Dendritic cell treated with granulocyte-macrophage colony-stimulating factor and Interleukin-4, amounts not matched to agents 40 ng/mL and 50 ng/mL, for 4 days (primary cell): Measurements from ENCODE around the gene UGT1A9.
"Not testable (repeated sequence)": the region's sequence is repeated elsewhere in the genome, so short reads cannot be mapped to it uniquely, and the experiment has no call there.

Experiments
- H3K27ac Mint-ChIP-seq: one replicate; pipeline ENCODE4 v1.8.0; 2022; ENCODE audit warnings: mild to moderate bottlenecking, mixed read lengths
- H3K27me3 Mint-ChIP-seq: one replicate; pipeline ENCODE4 v1.8.0; 2022; ENCODE audit warnings: mild to moderate bottlenecking, mixed read lengths
- H3K36me3 Mint-ChIP-seq: one replicate; pipeline ENCODE4 v1.8.0; 2022; ENCODE audit warnings: low read depth, mixed read lengths
- H3K4me1 Mint-ChIP-seq: one replicate; pipeline ENCODE4 v1.8.0; 2022; ENCODE audit warnings: low read depth, mixed read lengths
- H3K4me3 Mint-ChIP-seq: one replicate; pipeline ENCODE4 v1.8.0; 2022; ENCODE audit warnings: mild to moderate bottlenecking, moderate library complexity, mixed read lengths
- H3K9me3 Mint-ChIP-seq: one replicate; pipeline ENCODE4 v1.8.0; 2022; ENCODE audit warnings: mixed read lengths
- intact Hi-C: fragments of 100-400 bp; cut with micrococcal nuclease; formaldehyde crosslinking; loops from one replicate; pipeline ENCODE4 v1.15.0; 2022

The UGT1A9 gene

GRCh38 chr2:233708942-233709341 is 37.2 kb downstream of the UGT1A9 start:
- Mint-ChIP-seq H3K27ac (no peak overlapping the region), H3K27me3 (peaks cover 5% of the 10 kb centered on the region), H3K4me1 (no peaks in the 10 kb centered on the region), H3K4me3 (no peak overlapping the region), H3K36me3 (no peaks in the 10 kb centered on the region), H3K9me3 (no peaks in the 10 kb centered on the region)
- intact Hi-C loops: no loop called here

- Mint-ChIP-seq H3K4me1 (no peaks in the 10 kb centered on the region), H3K27me3 (peaks cover 5% of the 10 kb centered on the region), H3K36me3 (no peaks in the 10 kb centered on the region), H3K27ac (no peak overlapping the region), H3K4me3 (no peak overlapping the region), H3K9me3 (no peaks in the 10 kb centered on the region)
- intact Hi-C loops: no loop called here
Measured at GRCh38 chr2:233711312-233712008, 39.8 kb downstream of the UGT1A9 start.

GRCh38 chr2:233712611-233713261 is 41.0 kb downstream of the UGT1A9 start, which contains the start of gene UGT1A5:
Gene UGT1A5, plus strand, starts transcription at chr2:233712907. Its CDS starts 85 bp downstream, at chr2:233712992.
- Mint-ChIP-seq H3K36me3 (no peaks in the 10 kb centered on the region), H3K4me3 (no peak within 1 kb of the TSS), H3K4me1 (no peaks in the 10 kb centered on the region), H3K27ac (no peak within 1 kb of the TSS), H3K27me3 (peaks cover 4% of the 10 kb centered on the region), H3K9me3 (no peaks in the 10 kb centered on the region)
- intact Hi-C loops: no loop called here

- H3K4me3 Mint-ChIP-seq: no peak overlapping the region
- H3K27ac Mint-ChIP-seq: no peak overlapping the region
Measured at GRCh38 chr2:233713262-233713615, 41.5 kb downstream of the UGT1A9 start.

GRCh38 chr2:233714121-233714520 is 42.4 kb downstream of the UGT1A9 start:
- Mint-ChIP-seq H3K36me3 (no peaks in the 10 kb centered on the region), H3K4me1 (no peaks in the 10 kb centered on the region), H3K4me3 (no peak overlapping the region), H3K9me3 (no peaks in the 10 kb centered on the region), H3K27ac (no peak overlapping the region), H3K27me3 (peaks cover 5% of the 10 kb centered on the region)
- intact Hi-C loops: no loop called here

More at GRCh38 chr2:233713262-233713615, 41.5 kb downstream of the UGT1A9 start:
- intact Hi-C loops: no loop called here
- no peaks in the 10 kb centered on the region for H3K36me3 Mint-ChIP-seq
- H3K27me3 Mint-ChIP-seq: peaks cover 4% of the 10 kb centered on the region
- H3K4me1 Mint-ChIP-seq: no peaks in the 10 kb centered on the region
- no peaks in the 10 kb centered on the region for H3K9me3 Mint-ChIP-seq

GRCh38 chr2:233718552-233718951 is 46.9 kb downstream of the UGT1A9 start, which contains the start of gene UGT1A4:
Gene UGT1A4, plus strand, starts transcription at chr2:233718736. Its CDS starts 85 bp downstream, at chr2:233718821.
- Mint-ChIP-seq H3K9me3 (no peaks in the 10 kb centered on the region), H3K27me3 (peaks cover 5% of the 10 kb centered on the region), H3K4me1 (no peaks in the 10 kb centered on the region), H3K4me3 (no peak within 1 kb of the TSS), H3K36me3 (no peaks in the 10 kb centered on the region), H3K27ac (no peak within 1 kb of the TSS)
- intact Hi-C loops: no loop called here

- Mint-ChIP-seq H3K4me1 (no peaks in the 10 kb centered on the region), H3K27me3 (peaks cover 3% of the 10 kb centered on the region), H3K27ac (no peak within 1 kb of the TSS), H3K9me3 (no peaks in the 10 kb centered on the region), H3K36me3 (no peaks in the 10 kb centered on the region), H3K4me3 (no peak within 1 kb of the TSS)
- intact Hi-C loops: no loop called here
Measured at GRCh38 chr2:233728723-233729301, 57.1 kb downstream of the UGT1A9 start, which contains the start of gene UGT1A3. Gene UGT1A3, plus strand, starts transcription at chr2:233729042. Its CDS starts 85 bp downstream, at chr2:233729127.

- H3K27ac Mint-ChIP-seq, H3K36me3 Mint-ChIP-seq, intact Hi-C loops, H3K4me1 Mint-ChIP-seq, H3K9me3 Mint-ChIP-seq, H3K27me3 Mint-ChIP-seq, H3K4me3 Mint-ChIP-seq: not testable (repeated sequence)
Measured at GRCh38 chr2:233736868-233737653, 65.4 kb downstream of the UGT1A9 start.

GRCh38 chr2:233740870-233741269 is 69.2 kb downstream of the UGT1A9 start:
- Mint-ChIP-seq H3K4me3 (no peak overlapping the region), H3K27ac (no peak overlapping the region), H3K4me1 (no peaks in the 10 kb centered on the region), H3K9me3 (no peaks in the 10 kb centered on the region), H3K36me3 (no peaks in the 10 kb centered on the region), H3K27me3 (peaks cover 2% of the 10 kb centered on the region)
- intact Hi-C loops: no loop called here

GRCh38 chr2:233743464-233744259 is 72.0 kb downstream of the UGT1A9 start:
- H3K9me3 Mint-ChIP-seq: no peaks in the 10 kb centered on the region
- peaks cover 6% of the 10 kb centered on the region for H3K27me3 Mint-ChIP-seq

GRCh38 chr2:233745073-233745755 is 73.5 kb downstream of the UGT1A9 start:
- Mint-ChIP-seq H3K36me3 (no peaks in the 10 kb centered on the region), H3K4me3 (no peak overlapping the region), H3K9me3 (peaks cover 10% of the 10 kb centered on the region), H3K27ac (no peak overlapping the region), H3K4me1 (no peaks in the 10 kb centered on the region), H3K27me3 (peaks cover 6% of the 10 kb centered on the region)
- intact Hi-C loops: no loop called here

More at GRCh38 chr2:233743464-233744259, 72.0 kb downstream of the UGT1A9 start:
- Mint-ChIP-seq H3K27ac (no peak overlapping the region), H3K4me1 (no peaks in the 10 kb centered on the region), H3K4me3 (no peak overlapping the region), H3K36me3 (no peaks in the 10 kb centered on the region)
- intact Hi-C loops: no loop called here

- H3K27ac Mint-ChIP-seq, H3K4me3 Mint-ChIP-seq, H3K4me1 Mint-ChIP-seq, intact Hi-C loops, H3K36me3 Mint-ChIP-seq, H3K27me3 Mint-ChIP-seq: not testable (repeated sequence)
- H3K9me3 Mint-ChIP-seq: peaks cover 16% of the 10 kb centered on the region
Measured at GRCh38 chr2:233745838-233746237, 74.1 kb downstream of the UGT1A9 start.
